HepG2 (cell line): Measurements from ENCODE around the gene RMND5A. TPM values are rescaled to one million over a fixed set of nuclear protein-coding genes. Genes with fewer than 3 reads are reported as not detected.

Source experiments
- ATAC-seq: fragments of 200-7000 bp; cut with Tn5 transposase; 3 replicates; pipeline ENCODE4 v1.9.1; 2020; ENCODE audit warnings: mild to moderate bottlenecking, moderate library complexity
- BruUV-seq: library from RNA; stranded (reverse); fragments of 400-500 nt; replicated peaks from 2 replicates; lab custom pipeline; 2021; lab: Mats Ljungman, UMichigan
- CTCF ChIA-PET: fragments of 300-600 bp; formaldehyde crosslinking; extraction: SDS; loops from one replicate; lab custom pipeline; 2021; ENCODE audit warnings: low total read pairs, inconsistent platforms, low intra/inter-chr PET ratio; lab: Yijun Ruan, JAX
- POLR2A ChIA-PET: fragments of 350-600 bp; sonication (Branson Sonifier 250); formaldehyde crosslinking; loops from one replicate; lab custom pipeline; 2020; ENCODE audit warnings: antibody characterized with exemption, inconsistent platforms; lab: Yijun Ruan, JAX
- DNase-seq: peaks from one replicate; pipeline ENCODE4 v3.0.0-alpha.2; 2015; ENCODE audit warnings: low spot score
- FAIRE-seq: peaks from 3 replicates; lab custom pipeline; 2011; peaks lifted over from hg19 to GRCh38; lab: Jason Lieb, UNC
- H2AFZ ChIP-seq: one replicate; pipeline ENCODE4 v1.6.1; 2011; ENCODE audit warnings: low read length, inconsistent platforms
- H3K27ac ChIP-seq: fragments of 300-600 bp; 3 replicates; pipeline ENCODE4 v1.8.0; 2011; ENCODE audit warnings: mixed run types, mild to moderate bottlenecking, mixed read lengths, low read length, inconsistent platforms; ENCODE audit not compliant: insufficient read depth; ENCODE audit errors: extremely low read length
- H3K27me3 ChIP-seq, 2 experiments: fragments of 200-600 bp in 1 of 2; 2 replicates in 1 of 2; 3 replicates in 1 of 2; pipeline versions ENCODE4 v1.6.0 to v1.8.0; 2011; ENCODE audit warnings: low read length in 2 of 2, mild to moderate bottlenecking in 2 of 2, moderate library complexity in 2 of 2, inconsistent platforms in 1 of 2; ENCODE audit not compliant: insufficient read depth in 2 of 2, control insufficient read depth in 1 of 2
- H3K36me3 ChIP-seq, 2 experiments: fragments of 200-600 bp in 1 of 2; replicated peaks in 1 of 2; 2 replicates in 1 of 2; 3 replicates in 1 of 2; pipeline versions ENCODE4 v1.5.1 to v1.8.0; 2011; ENCODE audit warnings: low read length in 2 of 2, inconsistent platforms in 1 of 2; ENCODE audit not compliant: insufficient read depth in 2 of 2, control insufficient read depth in 1 of 2
- H3K4me1 ChIP-seq: 2 replicates; pipeline ENCODE4 v1.5.1; 2012; ENCODE audit warnings: low read length, inconsistent platforms; ENCODE audit not compliant: insufficient read depth
- H3K4me2 ChIP-seq: 2 replicates; pipeline ENCODE4 v1.6.0; 2011; ENCODE audit warnings: low read depth, low read length, inconsistent platforms
- H3K4me3 ChIP-seq, 3 experiments: fragments of 200-600 bp in 1 of 3; sonication (generic), shearing (Covaris generic) in 1 of 3; replicated peaks in 1 of 3; 2 replicates each; pipeline ENCODE4 v1.5.1; 2011 to 2016; ENCODE audit warnings: low read length in 3 of 3, inconsistent platforms in 2 of 3, low read depth in 2 of 3, mild to moderate bottlenecking in 2 of 3, control low read depth in 1 of 3, mixed read lengths in 1 of 3; ENCODE audit not compliant: insufficient read depth in 1 of 3
- H3K79me2 ChIP-seq: one replicate; pipeline ENCODE4 v1.6.1; 2011; ENCODE audit warnings: low read length, inconsistent platforms; ENCODE audit not compliant: insufficient read depth
- H3K9ac ChIP-seq: 2 replicates; pipeline ENCODE4 v1.6.0; 2011; ENCODE audit warnings: mild to moderate bottlenecking, low read depth, low read length, inconsistent platforms; ENCODE audit not compliant: insufficient read depth
- H3K9me3 ChIP-seq: 2 replicates; pipeline ENCODE4 v1.5.1; 2012; ENCODE audit warnings: mild to moderate bottlenecking, low read length
- H4K20me1 ChIP-seq: 2 replicates; pipeline ENCODE4 v1.6.0; 2011; ENCODE audit warnings: inconsistent platforms, mild to moderate bottlenecking, low read length, moderate library complexity; ENCODE audit not compliant: insufficient read depth
- ARID2 ChIP-seq: sonication (generic); formaldehyde crosslinking; IDR thresholded peaks from 2 replicates; pipeline ENCODE4 v1.8.1; 2022; ENCODE audit warnings: mild to moderate bottlenecking, missing genetic modification reagents, borderline replicate concordance
- BORCS8-MEF2B ChIP-seq: sonication (generic); formaldehyde crosslinking; IDR thresholded peaks from 2 replicates; pipeline ENCODE4 v1.8.0; 2022; ENCODE audit warnings: mild to moderate bottlenecking, missing genetic modification reagents
- FOXA1 ChIP-seq, 2 experiments: fragments of 450-650 bp in 1 of 2; sonication (generic) in 1 of 2; formaldehyde crosslinking in 1 of 2; IDR thresholded peaks; 2 replicates each; pipeline versions ENCODE4 v1.4.0 to v1.6.1; 2016 to 2020; ENCODE audit warnings: missing genetic modification reagents in 1 of 2
- GATAD2A ChIP-seq: IDR thresholded peaks from 2 replicates; pipeline ENCODE4 v1.6.1; 2016
- HES4 ChIP-seq: sonication (generic); formaldehyde crosslinking; IDR thresholded peaks from 2 replicates; pipeline ENCODE4 v1.9.0; 2021; ENCODE audit warnings: mild to moderate bottlenecking, missing genetic modification reagents, borderline replicate concordance
- HOXA9 ChIP-seq: sonication (generic); formaldehyde crosslinking; IDR thresholded peaks from 2 replicates; pipeline ENCODE4 v1.8.1; 2022; ENCODE audit warnings: missing genetic modification reagents, mild to moderate bottlenecking, moderate library complexity, borderline replicate concordance
- MYNN ChIP-seq: sonication (generic); formaldehyde crosslinking; IDR thresholded peaks from 2 replicates; pipeline ENCODE4 v1.4.0; 2020; ENCODE audit warnings: mild to moderate bottlenecking, low read depth, missing genetic modification reagents
- NFE2 ChIP-seq: sonication (generic); formaldehyde crosslinking; IDR thresholded peaks from 2 replicates; pipeline ENCODE4 v1.4.0; 2020; ENCODE audit warnings: missing genetic modification reagents
- NFE2L2 ChIP-seq: fragments of 150-350 bp; IDR thresholded peaks from 2 replicates; pipeline ENCODE4 v1.6.1; 2014; ENCODE audit warnings: low read length
- NR2F6 ChIP-seq, 2 experiments: IDR thresholded peaks; 2 replicates each; pipeline ENCODE4 v1.6.1; 2016; ENCODE audit warnings: antibody characterized with exemption in 1 of 2, mild to moderate bottlenecking in 1 of 2
- TBX3 ChIP-seq: fragments of 450-650 bp; IDR thresholded peaks from 2 replicates; pipeline ENCODE4 v1.6.1; 2017; ENCODE audit warnings: antibody characterized with exemption, mild to moderate bottlenecking, inconsistent platforms, borderline replicate concordance
- ZBTB38 ChIP-seq: sonication (generic); formaldehyde crosslinking; IDR thresholded peaks from 2 replicates; pipeline ENCODE4 v1.5.1; 2020; ENCODE audit warnings: mild to moderate bottlenecking, missing genetic modification reagents
- ZNF382 ChIP-seq: sonication (generic); formaldehyde crosslinking; IDR thresholded peaks from 2 replicates; pipeline ENCODE4 v1.5.0; 2020; ENCODE audit warnings: missing genetic modification reagents, mild to moderate bottlenecking, borderline replicate concordance
- ZNF674 ChIP-seq: sonication (generic); formaldehyde crosslinking; IDR thresholded peaks from 2 replicates; pipeline ENCODE4 v1.5.0; 2020; ENCODE audit warnings: low read depth, mild to moderate bottlenecking, missing genetic modification reagents
- WGBS: methylation state at CpG from one replicate; pipeline ENCODE4 v1.1.6; 2017; ENCODE audit warnings: low lambda C conversion rate; 5-methylcytosine and 5-hydroxymethylcytosine counted together
- in situ Hi-C: cut with HindIII; loops from 2 replicates; pipeline ENCODE4 v1.10.0; 2017; ENCODE audit warnings: low pct_unique_long_range_greater_than_20kb; ENCODE audit not compliant: extremely low pct_ligation_motif_present
- intact Hi-C: fragments of 100-400 bp; cut with micrococcal nuclease; formaldehyde crosslinking; loops from one replicate; pipeline ENCODE4 v1.10.0; 2022; ENCODE audit not compliant: unreplicated experiment
- polyA plus RNA-seq, 8 experiments: library from polyadenylated mRNA; depleted of rRNA in 3 of 8; stranded (reverse) in 7 of 8; unstranded in 1 of 8; fragments of >200 nt; fragmentation: Illumina TruSeq in 4 of 8; extraction: Trizol in 4 of 8; gene quantifications; 2 replicates each; pipeline versions ENCODE4 v1.2.1 to v1.2.3, GENCODE V29; 2011 to 2016; ENCODE audit warnings: low read depth in 4 of 8, missing spikeins in 1 of 8, mixed read lengths in 1 of 8; ENCODE audit not compliant: insufficient read depth in 1 of 8
- total RNA-seq, 5 experiments: library from RNA; depleted of rRNA; stranded (reverse); fragments of >200 nt; fragmentation: Illumina TruSeq; extraction: Trizol; gene quantifications; 2 replicates each; pipeline ENCODE4 v1.2.3, GENCODE V29; 2016; ENCODE audit warnings: low read depth in 1 of 5

The RMND5A gene
- total and polyA plus RNA-seq, 2 of the 13 experiments (the other 11 are each of a cell fraction or from before 2014, with no cell fraction given) = 31.0 to 66.4 TPM

GRCh38 chr2:86825036-86825692 lies 105.1 kb downstream of the RMND5A start:
- Histone ChIP-seq H3K4me3 (no peak overlapping the region), H3K79me2 (no peaks in the 10 kb centered on the region), H3K27me3 (peaks cover 0 to 23% of the 10 kb centered on the region in 2 experiments; a peak in 3 of 5 replicates), H4K20me1 (no peaks in the 10 kb centered on the region), H3K36me3 (no peaks in the 10 kb centered on the region), H2AFZ (no peak overlapping the region), H3K9me3 (peaks cover 14% of the 10 kb centered on the region), H3K4me2 (no peak overlapping the region), H3K9ac (no peak overlapping the region), H3K4me1 (peaks cover 15% of the 10 kb centered on the region), H3K27ac (no peak overlapping the region)
- TF ChIP-seq HES4 (no peak), NFE2L2 (no peak), HOXA9 (CRISPR knock-in tag) (no peak), ZNF674 (CRISPR knock-in tag) (no peak), FOXA1 (IDR thresholded peaks at IDR 0.05) (no peak), FOXA1 (CRISPR knock-in tag; IDR thresholded peaks at IDR 0.05) (no peak), BORCS8-MEF2B (no peak), MYNN (no peak), TBX3 (no peak), GATAD2A (CRISPR knock-in tag) (no peak), ARID2 (CRISPR knock-in tag) (no peak), ZNF382 (CRISPR knock-in tag) (no peak), ZBTB38 (CRISPR knock-in tag) (no peak), NFE2 (CRISPR knock-in tag) (no peak), NR2F6 (IDR thresholded peaks at IDR 0.05) (no peak), NR2F6 (CRISPR knock-in tag; IDR thresholded peaks at IDR 0.05) (no peak)
- POLR2A ChIA-PET = no interaction called here
- intact Hi-C loops = no loop called here
- 59% methylated on average over 10 of the region's 11 CpGs for WGBS
- CTCF ChIA-PET = no interaction called here
- DNase-seq = no peak
- FAIRE-seq = no peak
- no TSS peak for BruUV-seq
- in situ Hi-C loops = no loop called here
- ATAC-seq = no peak; the same call in 2 of the 3 replicates
